PC-3 (cell line): Measurements from ENCODE around the gene TMEM52B. TPM values are rescaled to one million over a fixed set of nuclear protein-coding genes. Genes with fewer than 3 reads are reported as not detected.

Source experiments
- ATAC-seq: fragments of 200-7000 bp; cut with Tn5 transposase; 2 replicates; pipeline ENCODE4 v1.9.1; 2020; ENCODE audit warnings: mild to moderate bottlenecking, moderate library complexity
- BruUV-seq: library from RNA; stranded (reverse); fragments of 400-500 nt; replicated peaks from 2 replicates; lab custom pipeline; 2021; lab: Mats Ljungman, UMichigan
- CTCF ChIA-PET: fragments of 300-600 bp; sonication (Branson Sonifier 250); formaldehyde crosslinking; loops from one replicate; lab custom pipeline; 2022; ENCODE audit warnings: antibody characterized with exemption; lab: Charles Lee
- POLR2A ChIA-PET: fragments of 300-600 bp; sonication (Branson Sonifier 250); formaldehyde crosslinking; loops from one replicate; lab custom pipeline; 2022; ENCODE audit warnings: antibody characterized with exemption; ENCODE audit not compliant: unreplicated experiment; lab: Charles Lee
- DNase-seq: peaks from one replicate; pipeline ENCODE4 v3.0.0-alpha.2; 2015
- H2AFZ ChIP-seq: fragments of 300-600 bp; sonication (generic); 2 replicates; pipeline ENCODE4 v1.6.0; 2016; ENCODE audit warnings: antibody characterized with exemption, low read length
- H3F3A ChIP-seq: fragments of 300-600 bp; sonication (generic); one replicate; pipeline ENCODE4 v1.6.0; 2017; ENCODE audit warnings: antibody characterized with exemption, low read length, control low read depth, mild to moderate bottlenecking; ENCODE audit not compliant: unreplicated experiment
- H3K27ac ChIP-seq: fragments of 300-600 bp; sonication (generic); 2 replicates; pipeline ENCODE4 v1.5.1; 2016; ENCODE audit warnings: mild to moderate bottlenecking, low read length
- H3K27me3 ChIP-seq: fragments of 300-600 bp; sonication (generic); 2 replicates; pipeline ENCODE4 v1.6.1; 2016; ENCODE audit warnings: low read length, mixed read lengths
- H3K36me3 ChIP-seq: fragments of 300-600 bp; sonication (generic); 2 replicates; pipeline ENCODE4 v1.6.1; 2016; ENCODE audit warnings: low read depth, mixed run types, low read length, mixed read lengths
- H3K4me1 ChIP-seq: fragments of 300-600 bp; sonication (generic); 2 replicates; pipeline ENCODE4 v1.5.1; 2016; ENCODE audit warnings: low read length; ENCODE audit not compliant: insufficient read depth
- H3K4me2 ChIP-seq: fragments of 300-600 bp; sonication (generic); 2 replicates; pipeline ENCODE4 v1.6.0; 2016; ENCODE audit warnings: low read length
- H3K4me3 ChIP-seq: fragments of 300-600 bp; sonication (generic); 2 replicates; pipeline ENCODE4 v1.5.1; 2016; ENCODE audit warnings: mild to moderate bottlenecking, low read length, mixed read lengths
- H3K79me2 ChIP-seq: fragments of 300-600 bp; sonication (generic); 2 replicates; pipeline ENCODE4 v1.6.1; 2017; ENCODE audit warnings: low read length, mixed read lengths
- H3K9ac ChIP-seq: fragments of 300-600 bp; sonication (generic); 2 replicates; pipeline ENCODE4 v1.6.0; 2016; ENCODE audit warnings: mild to moderate bottlenecking, low read length
- H3K9me2 ChIP-seq: fragments of 300-600 bp; sonication (generic); replicated peaks from 2 replicates; pipeline ENCODE4 v1.6.1; 2016; ENCODE audit warnings: mixed run types, low read length, mixed read lengths
- H3K9me3 ChIP-seq: fragments of 300-600 bp; sonication (generic); 2 replicates; pipeline ENCODE4 v1.6.1; 2016; ENCODE audit warnings: low read length, mixed read lengths
- H4K20me1 ChIP-seq: fragments of 300-600 bp; sonication (generic); 2 replicates; pipeline ENCODE4 v1.6.1; 2016; ENCODE audit warnings: low read length, mixed read lengths
- EZH2 ChIP-seq: fragments of 300-600 bp; sonication (generic); IDR thresholded peaks from one replicate; pipeline ENCODE4 v1.6.1; 2017; ENCODE audit warnings: antibody characterized with exemption, mild to moderate bottlenecking, low read length; ENCODE audit not compliant: unreplicated experiment
- EZH2phosphoT487 ChIP-seq: fragments of 300-600 bp; sonication (generic); IDR thresholded peaks from 2 replicates; pipeline ENCODE4 v1.6.1; 2018; ENCODE audit warnings: mild to moderate bottlenecking, antibody characterized with exemption, low read length, borderline replicate concordance
- intact Hi-C: fragments of 100-400 bp; cut with micrococcal nuclease; formaldehyde crosslinking; loops from 2 replicates; pipeline ENCODE4 v1.9.0; 2023
- total RNA-seq: library from RNA; depleted of rRNA; stranded (reverse); fragments of >200 nt; gene quantifications from 2 replicates; pipeline ENCODE4 v1.2.3, GENCODE V29; 2014
- TF ChIP-seq, protein P1 (sequence below): fragments of 300-600 bp; sonication (generic); conservative IDR thresholded peaks from 2 replicates; pipeline ENCODE4 v1.5.1; 2017; ENCODE audit warnings: antibody characterized with exemption, low read depth, mild to moderate bottlenecking, low read length

The TMEM52B gene
- total RNA-seq, 1 experiment from 2014 or later, result not detected

DNA sequence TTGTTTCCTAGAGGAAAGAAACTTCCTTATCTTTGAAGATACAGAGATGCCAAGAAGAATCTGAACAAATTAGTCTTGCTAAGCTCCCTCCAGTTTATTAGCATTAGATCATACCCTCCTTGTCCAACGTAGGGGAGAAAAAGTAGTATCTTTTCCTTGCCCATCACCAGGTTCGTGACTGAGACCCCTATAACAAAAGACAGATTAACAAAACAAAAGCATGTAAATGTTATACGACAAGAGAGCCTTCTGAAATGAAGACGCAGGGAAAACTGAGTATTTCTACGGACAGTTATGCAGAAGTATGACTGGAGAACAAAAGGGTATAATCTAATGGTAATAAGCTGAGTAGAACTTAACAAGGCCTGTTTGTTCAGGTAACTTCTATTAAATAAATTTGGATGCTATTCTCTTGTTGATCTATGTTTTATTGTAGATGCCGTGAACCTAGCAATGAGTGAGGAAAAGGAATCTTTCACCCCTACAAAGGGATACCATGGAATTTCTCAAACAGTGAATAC lies 45.9 kb upstream of the TMEM52B start:
- Histone ChIP-seq H3K27me3 (no peaks in the 10 kb centered on the region), H3F3A (no peaks in the 10 kb centered on the region), H3K79me2 (no peaks in the 10 kb centered on the region), H3K9ac (no peak overlapping the region), H3K4me3 (no peak overlapping the region), H3K4me1 (peaks cover 14% of the 10 kb centered on the region; the same call in 1 of the 2 replicates), H3K9me3 (no peaks in the 10 kb centered on the region), H3K9me2 (no peaks in the 10 kb centered on the region), H3K4me2 (no peak overlapping the region), H2AFZ (no peak overlapping the region), H4K20me1 (no peaks in the 10 kb centered on the region), H3K36me3 (no peaks in the 10 kb centered on the region), H3K27ac (no peak overlapping the region)
- intact Hi-C loops, result no loop called here
- no peak for DNase-seq
- no peak for ATAC-seq
- no TSS peak for BruUV-seq
- POLR2A ChIA-PET, result no interaction called here
- CTCF ChIA-PET, result no interaction called here
- TF ChIP-seq EZH2 (no peak), EZH2phosphoT487 (no peak)
- TF ChIP-seq, protein P1, sequence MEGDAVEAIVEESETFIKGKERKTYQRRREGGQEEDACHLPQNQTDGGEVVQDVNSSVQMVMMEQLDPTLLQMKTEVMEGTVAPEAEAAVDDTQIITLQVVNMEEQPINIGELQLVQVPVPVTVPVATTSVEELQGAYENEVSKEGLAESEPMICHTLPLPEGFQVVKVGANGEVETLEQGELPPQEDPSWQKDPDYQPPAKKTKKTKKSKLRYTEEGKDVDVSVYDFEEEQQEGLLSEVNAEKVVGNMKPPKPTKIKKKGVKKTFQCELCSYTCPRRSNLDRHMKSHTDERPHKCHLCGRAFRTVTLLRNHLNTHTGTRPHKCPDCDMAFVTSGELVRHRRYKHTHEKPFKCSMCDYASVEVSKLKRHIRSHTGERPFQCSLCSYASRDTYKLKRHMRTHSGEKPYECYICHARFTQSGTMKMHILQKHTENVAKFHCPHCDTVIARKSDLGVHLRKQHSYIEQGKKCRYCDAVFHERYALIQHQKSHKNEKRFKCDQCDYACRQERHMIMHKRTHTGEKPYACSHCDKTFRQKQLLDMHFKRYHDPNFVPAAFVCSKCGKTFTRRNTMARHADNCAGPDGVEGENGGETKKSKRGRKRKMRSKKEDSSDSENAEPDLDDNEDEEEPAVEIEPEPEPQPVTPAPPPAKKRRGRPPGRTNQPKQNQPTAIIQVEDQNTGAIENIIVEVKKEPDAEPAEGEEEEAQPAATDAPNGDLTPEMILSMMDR, result no peak

DNA sequence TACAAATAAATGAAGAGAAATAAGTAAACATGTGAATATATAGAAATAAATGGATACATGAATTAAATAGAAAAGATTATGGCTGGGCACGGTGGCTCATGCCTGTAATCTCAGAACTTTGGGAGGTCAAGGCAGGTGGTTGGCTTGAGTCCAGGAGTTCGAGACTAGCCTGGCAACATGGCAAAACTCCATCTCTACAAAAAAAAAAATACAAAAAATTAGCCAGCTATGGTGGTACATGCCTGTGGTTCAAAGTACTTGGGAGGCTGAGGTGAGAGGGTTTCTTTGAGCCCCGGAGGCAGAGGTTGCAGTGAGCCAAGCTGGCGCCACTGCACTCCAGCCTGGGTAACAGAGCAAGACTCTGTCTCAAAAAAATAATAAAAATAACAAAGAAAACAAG lies 43.7 kb upstream of the TMEM52B start:
- Histone ChIP-seq H3K4me3 (no peak overlapping the region), H3K9me2 (no peaks in the 10 kb centered on the region), H3K27ac (no peak overlapping the region), H3K4me2 (no peak overlapping the region), H3K36me3 (no peaks in the 10 kb centered on the region), H3K4me1 (peaks cover 10% of the 10 kb centered on the region; the same call in 1 of the 2 replicates), H3K27me3 (no peaks in the 10 kb centered on the region), H3F3A (no peaks in the 10 kb centered on the region), H3K9ac (no peak overlapping the region), H4K20me1 (no peaks in the 10 kb centered on the region), H2AFZ (no peak overlapping the region), H3K9me3 (no peaks in the 10 kb centered on the region), H3K79me2 (no peaks in the 10 kb centered on the region)
- ATAC-seq (no peak), DNase-seq (no peak)
- ChIA-PET POLR2A (no interaction called here), CTCF (no interaction called here)
- intact Hi-C loops, result no loop called here
- TF ChIP-seq, protein P1, result no peak
- TF ChIP-seq EZH2 (no peak), EZH2phosphoT487 (no peak)
- BruUV-seq, result no TSS peak

DNA sequence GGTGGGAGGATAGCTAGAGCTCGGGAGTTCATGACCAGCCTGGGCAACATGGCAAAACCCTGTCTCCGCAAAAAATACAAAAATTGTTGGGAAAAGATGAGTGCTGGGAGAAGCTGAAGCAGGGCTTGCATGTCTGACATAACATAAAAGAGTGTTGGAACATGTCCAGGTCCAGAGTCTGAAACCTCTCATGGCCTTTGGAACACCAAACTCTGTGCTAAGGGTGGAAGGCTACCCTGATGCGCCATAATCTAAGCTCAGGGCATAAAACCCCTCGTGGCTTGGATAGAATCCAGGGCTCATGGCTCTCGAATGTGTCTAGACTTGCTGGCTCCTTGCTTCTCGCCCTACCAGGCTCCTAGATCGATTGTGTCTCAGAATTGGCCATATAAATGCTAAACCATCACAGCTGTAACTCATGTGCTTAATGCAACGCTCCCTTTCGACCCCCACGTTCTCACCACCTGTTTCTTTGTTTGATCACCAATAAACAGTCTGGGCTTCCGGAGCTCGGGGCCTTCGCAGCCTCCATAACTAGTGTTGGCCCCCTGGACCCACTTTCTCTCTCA lies 42.1 kb upstream of the TMEM52B start:
- no peaks in the 10 kb centered on the region for H3K27me3 ChIP-seq
- DNase-seq, result no peak
- H3K36me3 ChIP-seq, result no peaks in the 10 kb centered on the region
- ChIA-PET POLR2A (no interaction called here), CTCF (no interaction called here)
- H3K9me2 ChIP-seq, result no peaks in the 10 kb centered on the region
- H3K9me3 ChIP-seq, result no peaks in the 10 kb centered on the region
- intact Hi-C loops, result no loop called here
- no peaks in the 10 kb centered on the region for H4K20me1 ChIP-seq
- H3K4me3 ChIP-seq, result no peak overlapping the region
- no peak for ATAC-seq
- no peak overlapping the region for H3K9ac ChIP-seq
- 0 out of 2 replicates have a peak, but pooled peaks cover 6% of the 10 kb centered on the region for H3K4me1 ChIP-seq
- H3K4me2 ChIP-seq, result no peak overlapping the region
- H2AFZ ChIP-seq, result no peak overlapping the region
- no peaks in the 10 kb centered on the region for H3K79me2 ChIP-seq
- no peaks in the 10 kb centered on the region for H3F3A ChIP-seq
- no TSS peak for BruUV-seq
- H3K27ac ChIP-seq, result no peak overlapping the region
- TF ChIP-seq EZH2 (no peak), EZH2phosphoT487 (no peak)
- TF ChIP-seq, protein P1, result no peak
